Peyer's patch (tissue), 4 donors: Measurements from ENCODE around the gene DCAKD.

Experiments
- POLR2A ChIP-seq, 2 donors: fragments of 450-650 bp; IDR thresholded peaks; one replicate each; pipeline ENCODE4 v1.5.1; 2017; ENCODE audit warnings: antibody characterized with exemption in 2 of 2, mild to moderate bottlenecking in 2 of 2, moderate library complexity in 2 of 2
- TF ChIP-seq, protein P1 (sequence below), 6 experiments: fragments of 450-650 bp in 4 of 6; fragments of 200-600 bp in 2 of 6; sonication (generic) in 1 of 6; IDR thresholded peaks; one replicate each; pipeline ENCODE4 v1.5.1; 2017 to 2019; ENCODE audit warnings: antibody characterized with exemption in 6 of 6, mild to moderate bottlenecking in 3 of 6, moderate library complexity in 1 of 6

DNA sequence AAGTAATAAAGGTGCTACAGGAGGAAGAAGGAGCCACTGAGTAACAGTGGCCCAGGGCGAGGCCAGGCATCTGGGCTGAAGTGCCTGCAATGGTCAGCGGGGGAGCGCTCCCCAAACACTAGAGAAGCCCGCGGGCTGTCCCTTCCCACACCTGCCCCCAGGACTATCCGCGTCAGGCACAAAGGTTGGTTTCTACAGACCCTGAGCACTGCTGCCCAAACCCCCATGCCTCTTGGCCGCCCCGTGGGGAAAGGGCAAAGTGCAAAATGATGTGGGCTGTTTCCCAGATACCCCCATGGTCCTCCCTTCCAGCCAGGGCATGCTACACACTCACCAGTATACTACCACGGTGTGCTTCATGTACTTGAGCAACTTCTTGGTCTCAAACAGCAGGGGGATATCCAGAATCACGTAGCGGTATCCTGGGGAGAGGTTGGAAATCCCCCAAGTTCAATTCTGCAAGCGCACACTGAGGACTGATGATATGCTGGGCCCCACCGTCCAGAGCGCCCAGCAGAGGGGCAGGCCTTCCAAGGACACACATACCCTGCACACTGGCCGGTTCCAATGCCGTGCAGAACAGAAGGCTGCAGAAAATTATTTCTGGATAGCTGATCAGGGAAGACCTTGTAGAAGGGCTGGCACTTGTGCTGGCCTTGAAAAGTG is 21.5 kb downstream of the DCAKD start:
- TF ChIP-seq, protein P1, sequence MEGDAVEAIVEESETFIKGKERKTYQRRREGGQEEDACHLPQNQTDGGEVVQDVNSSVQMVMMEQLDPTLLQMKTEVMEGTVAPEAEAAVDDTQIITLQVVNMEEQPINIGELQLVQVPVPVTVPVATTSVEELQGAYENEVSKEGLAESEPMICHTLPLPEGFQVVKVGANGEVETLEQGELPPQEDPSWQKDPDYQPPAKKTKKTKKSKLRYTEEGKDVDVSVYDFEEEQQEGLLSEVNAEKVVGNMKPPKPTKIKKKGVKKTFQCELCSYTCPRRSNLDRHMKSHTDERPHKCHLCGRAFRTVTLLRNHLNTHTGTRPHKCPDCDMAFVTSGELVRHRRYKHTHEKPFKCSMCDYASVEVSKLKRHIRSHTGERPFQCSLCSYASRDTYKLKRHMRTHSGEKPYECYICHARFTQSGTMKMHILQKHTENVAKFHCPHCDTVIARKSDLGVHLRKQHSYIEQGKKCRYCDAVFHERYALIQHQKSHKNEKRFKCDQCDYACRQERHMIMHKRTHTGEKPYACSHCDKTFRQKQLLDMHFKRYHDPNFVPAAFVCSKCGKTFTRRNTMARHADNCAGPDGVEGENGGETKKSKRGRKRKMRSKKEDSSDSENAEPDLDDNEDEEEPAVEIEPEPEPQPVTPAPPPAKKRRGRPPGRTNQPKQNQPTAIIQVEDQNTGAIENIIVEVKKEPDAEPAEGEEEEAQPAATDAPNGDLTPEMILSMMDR (IDR thresholded peaks at IDR 0.05), result no peak
- TF ChIP-seq POLR2A (IDR thresholded peaks at IDR 0.05), result no peak
